CD8-positive, alpha-beta memory T cell (primary cell): ENCODE results near the gene IL37. TPM values are rescaled to one million over a fixed set of nuclear protein-coding genes. Genes with fewer than 3 reads are reported as not detected.

Experiments used
- CTCF ChIA-PET: fragments of 350-600 bp; sonication (Branson Sonifier 250); formaldehyde crosslinking; loops from one replicate; lab custom pipeline; 2021; ENCODE audit warnings: antibody characterized with exemption; lab: Charles Lee
- POLR2A ChIA-PET: fragments of 350-600 bp; sonication (Branson Sonifier 250); formaldehyde crosslinking; loops from one replicate; lab custom pipeline; 2021; ENCODE audit warnings: antibody characterized with exemption; lab: Charles Lee
- DNase-seq, 5 donors: peaks; one replicate each; pipeline versions ENCODE4 v3.0.0 to v3.0.0-alpha.2; 2020 to 2022; ENCODE audit warnings: mixed read lengths in 1 of 5
- H3K27ac ChIP-seq: one replicate; pipeline ENCODE4 v1.7.0; 2013; ENCODE audit warnings: low read depth, mild to moderate bottlenecking, low read length, moderate library complexity
- H3K27me3 ChIP-seq: 2 replicates; pipeline ENCODE4 v1.7.0; 2013; ENCODE audit warnings: low read length, mild to moderate bottlenecking; ENCODE audit not compliant: insufficient read depth, poor library complexity, severe bottlenecking
- H3K36me3 ChIP-seq: 2 replicates; pipeline ENCODE4 v1.7.0; 2013; ENCODE audit warnings: mild to moderate bottlenecking, low read length, moderate library complexity; ENCODE audit not compliant: insufficient read depth
- H3K4me1 ChIP-seq: 2 replicates; pipeline ENCODE4 v1.7.0; 2013; ENCODE audit warnings: mild to moderate bottlenecking, low read length, moderate library complexity; ENCODE audit not compliant: insufficient read depth
- H3K4me3 ChIP-seq: 2 replicates; pipeline ENCODE4 v1.7.0; 2013; ENCODE audit warnings: mild to moderate bottlenecking, low read length
- H3K9me3 ChIP-seq: 2 replicates; pipeline ENCODE4 v1.7.0; 2013; ENCODE audit warnings: mild to moderate bottlenecking, low read length
- H3K27ac Mint-ChIP-seq, 8 donors: one replicate each; pipeline ENCODE4 v1.8.0; 2020 to 2021; ENCODE audit warnings: mixed read lengths in 8 of 8, mild to moderate bottlenecking in 6 of 8, inconsistent platforms in 3 of 8, moderate library complexity in 3 of 8
- H3K27me3 Mint-ChIP-seq, 2 donors: one replicate each; pipeline ENCODE4 v1.8.0; 2020 to 2021; ENCODE audit warnings: mixed read lengths in 2 of 2, mild to moderate bottlenecking in 1 of 2, moderate library complexity in 1 of 2
- H3K36me3 Mint-ChIP-seq, 3 donors: one replicate each; pipeline ENCODE4 v1.8.0; 2020 to 2021; ENCODE audit warnings: mixed read lengths in 3 of 3, inconsistent platforms in 1 of 3, mild to moderate bottlenecking in 1 of 3
- H3K4me1 Mint-ChIP-seq, 3 donors: one replicate each; pipeline ENCODE4 v1.8.0; 2020 to 2021; ENCODE audit warnings: mixed read lengths in 3 of 3, inconsistent platforms in 1 of 3, mild to moderate bottlenecking in 1 of 3
- H3K4me3 Mint-ChIP-seq, 7 donors: one replicate each; pipeline ENCODE4 v1.8.0; 2020 to 2021; ENCODE audit warnings: mixed read lengths in 7 of 7, mild to moderate bottlenecking in 6 of 7, moderate library complexity in 4 of 7, inconsistent platforms in 2 of 7
- H3K9me3 Mint-ChIP-seq, 5 donors: one replicate each; pipeline ENCODE4 v1.8.0; 2020 to 2022; ENCODE audit warnings: mixed read lengths in 5 of 5, mild to moderate bottlenecking in 3 of 5, moderate library complexity in 2 of 5, inconsistent platforms in 1 of 5
- polyA plus RNA-seq: library from polyadenylated mRNA; unstranded; fragments of 300-500 nt; fragmentation: Illumina TruSeq; gene quantifications from one replicate; pipeline ENCODE4 v1.2.3, GENCODE V29; 2021
- total RNA-seq, 2 experiments: library from RNA; stranded (reverse); gene quantifications; one replicate each; pipeline ENCODE4 v1.2.3, GENCODE V29; 2021

Gene IL37
- total and polyA plus RNA-seq, 3 experiments from 2014 or later, result not detected

DNA sequence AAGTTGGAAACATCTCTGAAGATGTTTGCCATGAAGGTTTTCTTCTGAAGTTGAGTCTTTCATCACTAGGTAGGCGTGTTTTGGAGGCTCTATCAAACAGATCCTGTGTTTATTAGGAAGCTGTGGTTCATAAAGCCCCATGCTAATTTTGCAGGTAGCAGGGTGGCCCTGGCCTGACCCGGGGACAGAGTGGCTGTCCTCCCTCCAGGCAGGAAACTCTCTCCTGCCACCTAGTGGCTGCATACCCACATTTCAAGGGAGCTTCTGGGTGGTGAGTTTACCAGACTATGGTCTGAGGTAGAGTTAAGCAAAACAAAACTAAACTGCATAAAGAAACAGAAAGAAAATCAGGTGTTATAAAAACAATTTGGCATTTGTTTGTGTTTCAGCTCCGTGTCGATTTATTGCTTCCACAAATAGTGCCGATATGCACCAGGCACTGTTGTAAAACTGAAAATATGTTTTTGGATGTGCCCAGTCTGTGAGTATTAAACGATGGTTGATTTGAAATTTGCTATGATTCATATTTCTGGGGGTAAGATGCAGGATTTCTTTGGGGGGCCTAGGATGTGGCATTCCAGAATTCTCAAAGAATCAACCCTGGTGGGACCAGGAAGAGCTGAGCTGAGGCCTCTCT is 26.0 kb upstream of the IL37 start:
- POLR2A ChIA-PET, result no interaction called here

DNA sequence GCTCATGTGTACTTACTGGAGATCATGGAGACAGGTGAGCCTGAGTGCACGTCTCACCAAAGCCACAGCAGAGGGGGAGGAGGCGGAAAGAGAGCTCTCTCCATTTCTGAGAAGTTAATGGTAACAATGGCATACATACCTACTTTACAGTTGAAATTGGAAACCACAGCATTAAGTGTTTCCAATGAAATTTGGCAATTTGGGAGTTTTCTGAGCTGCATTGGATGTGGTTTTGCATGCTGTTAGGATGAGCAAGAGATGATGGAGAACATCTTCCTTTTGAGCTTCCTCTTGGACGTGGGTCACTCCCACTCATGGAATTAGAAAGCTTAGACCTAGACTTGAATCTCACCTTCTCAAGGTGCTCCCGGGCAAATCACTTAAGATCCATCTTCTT is 25.5 kb upstream of the IL37 start:
- Mint-ChIP-seq H3K36me3 (no peaks in the 10 kb centered on the region), H3K4me3 (peak overlapping the region in 2 of 7 donors; percentile 5 to 20), H3K4me1 (peaks cover 7 to 11% (median 8%) of the 10 kb centered on the region in 3 donors), H3K9me3 (no peaks in the 10 kb centered on the region), H3K27ac (peak overlapping the region in 3 of 8 donors; percentile 59 to 95 (median 71)), H3K27me3 (no peaks in the 10 kb centered on the region)
- H3K4me1 ChIP-seq, result no peaks in the 10 kb centered on the region
- no peaks in the 10 kb centered on the region for H3K36me3 ChIP-seq
- no peak for DNase-seq
- ChIA-PET CTCF (interaction anchor here (0.7 to 4.1 kb wide), 18 partner anchors 11 to 285 kb away, joined by 3 to 34 read pairs (median 4); no protein-coding TSS in a partner anchor), POLR2A (no interaction called here)
- H3K4me3 ChIP-seq, result no peak overlapping the region
- no peaks in the 10 kb centered on the region for H3K9me3 ChIP-seq
- H3K27ac ChIP-seq, result no peak overlapping the region
- no peaks in the 10 kb centered on the region for H3K27me3 ChIP-seq

More for the DNA sequence above, 26.0 kb upstream of the IL37 start:
- CTCF ChIA-PET, result interaction anchor here (0.7 to 4.1 kb wide), 20 partner anchors 10 to 284 kb away, joined by 3 to 34 read pairs (median 4); no protein-coding TSS in a partner anchor
- no peak overlapping the region for H3K27ac ChIP-seq
- peak; percentile 37 to 75 (median 52) for DNase-seq
- no peaks in the 10 kb centered on the region for H3K4me1 ChIP-seq
- Mint-ChIP-seq H3K4me3 (peak overlapping the region in 2 of 7 donors; percentile 5 to 20), H3K27me3 (no peaks in the 10 kb centered on the region), H3K9me3 (no peaks in the 10 kb centered on the region), H3K4me1 (peaks cover 7 to 16% (median 8%) of the 10 kb centered on the region in 3 donors), H3K36me3 (no peaks in the 10 kb centered on the region), H3K27ac (peak overlapping the region in 4 of 8 donors; percentile 36 to 71 (median 50))
- H3K9me3 ChIP-seq, result no peaks in the 10 kb centered on the region
- H3K4me3 ChIP-seq, result no peak overlapping the region
- H3K36me3 ChIP-seq, result no peaks in the 10 kb centered on the region
- no peaks in the 10 kb centered on the region for H3K27me3 ChIP-seq

DNA sequence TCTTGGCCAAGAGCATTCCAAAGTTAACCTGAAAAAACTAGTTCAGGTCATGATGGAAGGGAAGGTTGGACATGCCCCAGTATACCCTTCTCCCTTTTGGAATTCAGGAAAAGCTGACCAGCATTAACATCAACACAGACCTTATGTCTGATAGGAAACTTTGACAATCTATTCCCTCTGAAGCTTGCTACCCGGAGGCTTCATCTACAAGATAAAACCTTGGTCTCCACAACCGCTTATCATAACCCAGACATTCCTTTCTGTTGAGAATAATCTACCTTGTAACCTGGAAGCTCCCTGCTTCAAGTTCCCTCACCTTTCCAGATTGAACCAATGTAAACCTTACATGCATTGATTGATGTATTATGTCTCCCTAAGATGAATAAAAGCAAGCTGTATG is 24.7 kb upstream of the IL37 start:
- H3K27ac ChIP-seq, result no peak overlapping the region
- H3K9me3 ChIP-seq, result no peaks in the 10 kb centered on the region
- Mint-ChIP-seq H3K4me3 (no peak overlapping the region), H3K9me3 (no peaks in the 10 kb centered on the region), H3K27ac (no peak overlapping the region), H3K4me1 (peaks cover 7 to 8% (median 8%) of the 10 kb centered on the region in 3 donors), H3K27me3 (no peaks in the 10 kb centered on the region), H3K36me3 (no peaks in the 10 kb centered on the region)
- no peak overlapping the region for H3K4me3 ChIP-seq
- H3K36me3 ChIP-seq, result no peaks in the 10 kb centered on the region
- DNase-seq, result no peak
- H3K27me3 ChIP-seq, result no peaks in the 10 kb centered on the region
- ChIA-PET POLR2A (no interaction called here), CTCF (interaction anchor here (2.4 to 4.1 kb wide), 4 partner anchors 39 to 137 kb away, joined by 9 to 34 read pairs (median 12); no protein-coding TSS in a partner anchor)
- H3K4me1 ChIP-seq, result no peaks in the 10 kb centered on the region

DNA sequence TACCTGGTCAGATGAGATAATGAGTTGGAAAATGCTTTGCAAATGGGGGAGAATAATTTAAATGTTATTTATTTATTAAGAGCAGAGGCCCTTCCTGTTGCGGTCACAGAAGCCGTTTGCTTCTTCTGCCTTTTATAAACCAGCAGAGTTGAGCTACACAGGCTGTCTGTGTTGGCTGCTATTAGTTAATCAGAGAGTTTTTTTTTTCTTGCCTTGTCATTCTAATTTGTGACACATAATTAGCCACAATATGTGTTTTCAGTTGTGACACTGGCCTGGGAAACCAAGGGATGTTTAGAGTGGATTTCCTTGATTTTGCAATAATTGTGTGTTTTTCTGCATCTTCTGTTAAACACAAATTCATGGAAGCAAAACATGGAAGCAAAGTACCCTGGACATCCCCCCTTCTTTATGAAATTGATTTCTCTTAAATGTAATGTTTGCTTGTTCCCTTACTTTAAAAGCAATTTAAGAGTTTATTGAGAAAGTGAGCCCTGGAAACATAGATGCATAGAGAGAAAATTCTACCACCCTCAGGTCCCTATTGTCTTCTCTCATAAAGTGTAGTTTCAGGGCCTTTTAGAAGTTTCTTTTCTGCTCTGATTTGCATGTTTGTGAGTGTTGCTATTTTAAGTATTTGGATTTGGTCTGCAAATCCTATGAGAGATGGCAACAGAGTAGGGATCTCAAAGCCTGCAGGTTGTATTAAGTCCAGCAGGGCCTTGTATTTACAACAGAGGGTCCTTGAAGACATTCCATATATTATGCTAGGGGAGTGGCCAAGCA is 22.8 kb upstream of the IL37 start:
- no peak for DNase-seq
- no peaks in the 10 kb centered on the region for H3K27me3 ChIP-seq
- H3K36me3 ChIP-seq, result no peaks in the 10 kb centered on the region
- Mint-ChIP-seq H3K4me3 (no peak overlapping the region), H3K36me3 (no peaks in the 10 kb centered on the region), H3K9me3 (no peaks in the 10 kb centered on the region), H3K4me1 (peaks cover 7 to 8% (median 8%) of the 10 kb centered on the region in 3 donors), H3K27me3 (no peaks in the 10 kb centered on the region), H3K27ac (no peak overlapping the region)
- H3K27ac ChIP-seq, result no peak overlapping the region
- no peak overlapping the region for H3K4me3 ChIP-seq
- ChIA-PET POLR2A (no interaction called here), CTCF (no interaction called here)
- no peaks in the 10 kb centered on the region for H3K9me3 ChIP-seq
- H3K4me1 ChIP-seq, result no peaks in the 10 kb centered on the region

DNA sequence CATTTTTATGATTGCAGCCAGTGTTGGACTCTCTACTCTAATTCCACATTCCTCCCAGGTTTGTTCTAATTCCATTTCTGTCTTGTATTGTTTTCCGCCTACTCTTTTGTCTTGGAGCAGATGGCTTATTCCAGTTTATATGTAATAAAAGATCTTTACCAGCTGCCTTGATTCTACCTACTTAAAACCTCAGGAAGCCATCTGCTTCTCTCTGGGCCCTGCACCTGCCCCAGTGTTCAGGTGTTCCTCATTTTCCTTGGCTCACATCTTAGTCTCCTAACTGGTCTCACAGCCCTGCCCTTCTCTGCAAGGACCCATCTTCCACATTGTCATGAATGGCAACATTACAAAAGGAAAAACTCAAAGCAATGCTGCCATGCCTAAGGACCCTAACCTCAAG is 21.0 kb upstream of the IL37 start:
- no peaks in the 10 kb centered on the region for H3K9me3 Mint-ChIP-seq
- no peaks in the 10 kb centered on the region for H3K36me3 Mint-ChIP-seq
- H3K9me3 ChIP-seq, result no peaks in the 10 kb centered on the region
- H3K27me3 ChIP-seq, result no peaks in the 10 kb centered on the region
- no peak overlapping the region for H3K4me3 ChIP-seq
- no peak overlapping the region for H3K27ac Mint-ChIP-seq
- H3K36me3 ChIP-seq, result no peaks in the 10 kb centered on the region
- no peak overlapping the region for H3K4me3 Mint-ChIP-seq
- no peaks in the 10 kb centered on the region for H3K4me1 ChIP-seq
- H3K27ac ChIP-seq, result no peak overlapping the region
- H3K27me3 Mint-ChIP-seq, result no peaks in the 10 kb centered on the region
- H3K4me1 Mint-ChIP-seq, result peaks cover 3 to 4% (median 4%) of the 10 kb centered on the region in 3 donors
- ChIA-PET POLR2A (no interaction called here), CTCF (no interaction called here)
- no peak for DNase-seq

DNA sequence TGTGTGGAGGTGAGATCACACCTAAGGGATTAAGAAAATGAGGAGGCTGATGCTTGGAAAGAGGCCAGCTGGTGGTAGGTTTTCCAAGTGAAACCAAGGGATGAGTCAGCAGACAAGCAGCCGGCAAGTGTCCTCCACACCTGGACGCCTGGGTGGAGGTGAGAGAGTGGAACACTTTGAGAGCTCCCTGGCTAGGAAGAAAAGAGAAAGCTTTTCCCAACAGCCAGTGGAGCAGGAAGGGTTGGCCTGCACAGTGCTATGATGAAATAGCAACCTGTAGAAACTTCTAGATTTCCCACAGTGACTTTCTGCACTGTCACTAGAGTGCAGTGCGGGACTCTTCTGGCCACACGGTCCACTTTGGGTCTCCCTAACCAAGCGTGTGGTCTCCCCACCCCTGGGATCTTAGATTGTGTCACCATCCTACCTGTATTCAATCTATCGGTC is 19.6 kb upstream of the IL37 start:
- no peaks in the 10 kb centered on the region for H3K36me3 Mint-ChIP-seq
- no peak overlapping the region for H3K4me3 Mint-ChIP-seq
- H3K4me1 Mint-ChIP-seq, result no peaks in the 10 kb centered on the region
- peak overlapping the region in 1 of 8 donors; percentile 66 for H3K27ac Mint-ChIP-seq
- Histone ChIP-seq H3K27me3 (no peaks in the 10 kb centered on the region), H3K9me3 (no peaks in the 10 kb centered on the region), H3K4me1 (no peaks in the 10 kb centered on the region), H3K27ac (no peak overlapping the region), H3K4me3 (no peak overlapping the region), H3K36me3 (no peaks in the 10 kb centered on the region)
- CTCF ChIA-PET, result interaction anchor here (1.5 kb wide), 1 partner anchor 9 kb away, joined by 3 read pairs; no protein-coding TSS in a partner anchor
- no peak for DNase-seq
- no peaks in the 10 kb centered on the region for H3K27me3 Mint-ChIP-seq
- POLR2A ChIA-PET, result no interaction called here
- H3K9me3 Mint-ChIP-seq, result no peaks in the 10 kb centered on the region

DNA sequence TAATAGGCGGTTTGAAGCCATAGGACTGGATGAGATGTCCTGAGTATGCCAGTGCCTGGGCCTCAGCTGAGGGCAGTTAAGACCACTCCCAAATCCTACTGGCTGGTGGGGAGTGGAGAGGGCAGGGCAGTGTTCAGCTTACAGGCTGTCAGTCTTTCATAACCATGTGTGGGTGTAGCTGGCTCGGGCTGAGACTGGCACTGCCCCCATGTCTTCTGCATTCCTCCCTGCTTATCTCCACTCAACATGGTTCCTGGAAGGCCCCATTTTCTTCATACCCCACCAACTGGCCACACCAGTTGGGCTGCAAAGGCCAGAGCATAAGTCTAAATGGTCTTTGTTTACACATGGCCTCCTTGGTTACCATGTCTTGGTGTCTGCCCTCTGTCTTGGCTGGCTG is 17.2 kb upstream of the IL37 start:
- POLR2A ChIA-PET, result no interaction called here

More for the DNA sequence above, 17.2 kb upstream of the IL37 start:
- Mint-ChIP-seq H3K4me3 (no peak overlapping the region), H3K27ac (no peak overlapping the region), H3K36me3 (no peaks in the 10 kb centered on the region), H3K27me3 (peaks cover 4 to 11% of the 10 kb centered on the region in 2 donors), H3K9me3 (no peaks in the 10 kb centered on the region), H3K4me1 (no peaks in the 10 kb centered on the region)
- Histone ChIP-seq H3K4me1 (no peaks in the 10 kb centered on the region), H3K27ac (no peak overlapping the region), H3K9me3 (no peaks in the 10 kb centered on the region), H3K36me3 (no peaks in the 10 kb centered on the region), H3K4me3 (no peak overlapping the region), H3K27me3 (no peaks in the 10 kb centered on the region)
- DNase-seq, result no peak
- CTCF ChIA-PET, result no interaction called here
